Mesothelial cell of epicardium (in vitro differentiated cells): ENCODE data around the gene GATAD2B. TPM values are rescaled to one million over a fixed set of nuclear protein-coding genes. Genes with fewer than 3 reads are reported as not detected.
A peak's percentile ranks its signal among the peaks of the same experiment; 100 is the strongest.
"Not testable (repeated sequence)": the region's sequence is repeated elsewhere in the genome, so short reads cannot be mapped to it uniquely, and the experiment has no call there.

ENCODE experiments used
- DNase-seq, 2 experiments: peaks; one replicate each; pipeline ENCODE4 v3.0.0; 2021; ENCODE audit warnings: low spot score in 2 of 2; ENCODE audit not compliant: unreplicated experiment in 2 of 2
- H3K27ac Mint-ChIP-seq: 2 replicates; pipeline ENCODE4 v1.8.0; 2021; ENCODE audit warnings: mixed read lengths
- H3K27me3 Mint-ChIP-seq: 2 replicates; pipeline ENCODE4 v1.8.0; 2021; ENCODE audit warnings: low read depth, mixed read lengths
- H3K36me3 Mint-ChIP-seq: 2 replicates; pipeline ENCODE4 v1.8.0; 2021; ENCODE audit warnings: mixed read lengths
- H3K4me1 Mint-ChIP-seq: 2 replicates; pipeline ENCODE4 v1.8.0; 2021; ENCODE audit warnings: mixed read lengths
- H3K4me3 Mint-ChIP-seq: 2 replicates; pipeline ENCODE4 v1.8.0; 2021; ENCODE audit warnings: mild to moderate bottlenecking, moderate library complexity, mixed read lengths
- H3K9me3 Mint-ChIP-seq: 2 replicates; pipeline ENCODE4 v1.8.0; 2021; ENCODE audit warnings: mixed read lengths
- CTCF ChIP-seq: fragments of 200-600 bp; sonication (generic); IDR thresholded peaks from one replicate; pipeline ENCODE4 v1.5.0; 2021; ENCODE audit warnings: antibody characterized with exemption; ENCODE audit not compliant: unreplicated experiment
- total RNA-seq: library from RNA; stranded (reverse); gene quantifications from 3 replicates; pipeline ENCODE4 v1.2.1, GENCODE V29; 2021

GATAD2B gene
- total RNA-seq, 1 donor from 2014 or later: 77.3 TPM

DNA sequence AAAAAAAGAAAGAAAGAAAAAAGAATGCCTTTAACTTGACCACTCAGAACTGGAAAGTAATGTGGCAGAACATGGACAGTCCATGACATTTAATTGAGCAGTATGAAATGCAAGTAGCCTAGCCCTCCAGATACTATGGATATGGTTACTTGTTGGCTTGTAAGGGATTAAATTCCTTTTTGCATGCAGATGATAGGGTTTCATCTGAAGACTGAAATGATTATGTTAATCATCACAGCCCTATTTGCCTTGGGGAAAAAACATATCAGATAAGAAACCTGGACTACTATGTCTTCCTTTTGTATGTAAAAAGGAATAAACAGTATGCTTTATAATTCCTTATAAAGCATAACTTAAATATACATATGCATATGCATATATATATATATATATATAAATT is 66.0 kb downstream of the GATAD2B start:
- Mint-ChIP-seq H3K36me3 (peaks cover 25% of the 10 kb centered on the region), H3K27ac (no peak overlapping the region), H3K4me1 (no peaks in the 10 kb centered on the region), H3K27me3 (no peaks in the 10 kb centered on the region), H3K4me3 (no peak overlapping the region), H3K9me3 (no peaks in the 10 kb centered on the region)
- TF ChIP-seq CTCF: no peak
- DNase-seq: no peak

DNA sequence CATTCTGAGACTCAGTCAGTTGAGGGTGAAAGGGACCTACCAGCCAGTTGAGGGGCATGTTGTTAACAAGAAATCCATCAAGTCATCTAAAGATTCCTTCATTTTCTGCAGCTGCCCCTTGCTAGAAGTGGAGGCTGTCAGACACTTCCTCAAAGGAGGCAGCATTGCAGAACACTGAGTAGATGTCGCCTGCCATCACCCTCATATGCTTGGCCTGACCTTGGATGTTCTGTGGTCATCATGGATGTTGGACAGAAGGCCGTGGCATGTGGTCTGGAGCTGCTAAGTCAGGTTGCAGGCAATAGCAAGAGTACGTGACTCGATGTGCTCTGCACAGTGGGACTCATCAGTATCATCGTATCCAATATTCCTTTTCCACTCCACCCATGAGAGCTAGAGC is 70.6 kb downstream of the GATAD2B start:
- Mint-ChIP-seq H3K4me1 (no peaks in the 10 kb centered on the region), H3K27ac (peak overlapping the region; percentile 18), H3K4me3 (no peak overlapping the region), H3K27me3 (no peaks in the 10 kb centered on the region), H3K9me3 (no peaks in the 10 kb centered on the region), H3K36me3 (peaks cover 26% of the 10 kb centered on the region)
- DNase-seq: no peak
- TF ChIP-seq CTCF: no peak

DNA sequence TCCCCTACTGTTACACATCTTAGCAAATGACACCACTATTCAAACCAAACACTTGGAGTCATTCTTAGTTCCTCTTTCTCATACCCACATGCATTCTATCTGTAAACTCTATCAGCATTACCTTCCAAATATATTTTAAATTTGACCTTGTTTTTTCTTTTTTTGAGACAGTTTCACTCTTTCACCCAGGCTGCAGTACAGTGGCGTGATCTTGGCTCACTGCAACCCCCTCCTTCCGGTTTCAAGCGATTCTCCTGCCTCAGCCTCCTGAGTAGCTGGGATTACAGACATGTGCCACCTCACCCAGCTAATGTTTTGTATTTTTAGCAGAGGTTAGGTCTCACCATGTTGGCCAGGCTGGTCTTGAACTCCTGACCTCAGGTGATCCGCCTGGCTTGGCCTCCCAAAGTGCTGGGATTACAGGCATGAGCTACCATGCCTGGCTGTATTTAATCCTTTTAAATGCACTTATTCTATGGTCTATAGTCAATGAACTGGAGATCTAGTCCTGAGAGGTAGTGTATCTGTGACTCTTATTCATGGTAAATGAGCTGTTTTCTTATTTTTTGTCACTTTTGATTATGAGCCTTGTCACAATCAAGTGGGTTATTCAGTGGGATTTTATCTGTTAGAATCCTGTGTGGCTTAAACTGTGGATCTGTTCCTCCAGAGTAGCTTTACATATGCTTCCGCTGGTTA is 73.1 kb downstream of the GATAD2B start:
- Mint-ChIP-seq H3K4me1 (no peaks in the 10 kb centered on the region), H3K27ac (no peak overlapping the region), H3K36me3 (peaks cover 20% of the 10 kb centered on the region)

DNA sequence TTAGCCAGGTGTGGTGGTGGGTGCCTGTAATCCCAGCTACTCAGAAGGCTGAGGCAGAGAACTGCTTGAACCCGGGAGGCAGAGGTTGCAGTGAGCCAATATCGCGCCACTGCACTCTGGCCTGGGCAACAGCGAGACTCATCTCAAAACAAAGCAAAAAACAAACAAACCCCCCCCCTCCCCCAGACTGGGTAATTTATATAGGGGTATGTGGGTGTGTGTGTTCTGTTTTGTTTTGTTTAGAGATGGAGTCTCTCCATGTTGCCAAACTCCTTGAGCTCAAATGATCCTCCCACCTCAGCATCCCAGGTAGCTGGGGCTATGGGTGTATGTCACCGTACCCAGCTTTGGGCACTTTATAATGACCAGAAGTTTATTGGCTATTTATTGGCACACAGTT is 74.0 kb downstream of the GATAD2B start:
- no peak for DNase-seq
- Mint-ChIP-seq H3K4me3 (no peak overlapping the region), H3K36me3 (peaks cover 21% of the 10 kb centered on the region), H3K27ac (no peak overlapping the region), H3K4me1 (no peaks in the 10 kb centered on the region), H3K27me3 (no peaks in the 10 kb centered on the region), H3K9me3 (no peaks in the 10 kb centered on the region)
- no peak for TF ChIP-seq CTCF

More for the DNA sequence above, 73.1 kb downstream of the GATAD2B start:
- Mint-ChIP-seq H3K9me3 (no peaks in the 10 kb centered on the region), H3K4me3 (no peak overlapping the region), H3K27me3 (no peaks in the 10 kb centered on the region)
- no peak for DNase-seq
- TF ChIP-seq CTCF: no peak

- H3K9me3 Mint-ChIP-seq: peaks cover 4% of the 10 kb centered on the region
- no peaks in the 10 kb centered on the region for H3K4me1 Mint-ChIP-seq
- no peak for DNase-seq
- H3K27me3 Mint-ChIP-seq: no peaks in the 10 kb centered on the region
- peaks cover 13% of the 10 kb centered on the region for H3K36me3 Mint-ChIP-seq
- TF ChIP-seq CTCF: no peak
- no peak overlapping the region for H3K4me3 Mint-ChIP-seq
- no peak overlapping the region for H3K27ac Mint-ChIP-seq
Observed at GRCh38 chr1:153845158-153845557, 77.6 kb downstream of the GATAD2B start.

DNA sequence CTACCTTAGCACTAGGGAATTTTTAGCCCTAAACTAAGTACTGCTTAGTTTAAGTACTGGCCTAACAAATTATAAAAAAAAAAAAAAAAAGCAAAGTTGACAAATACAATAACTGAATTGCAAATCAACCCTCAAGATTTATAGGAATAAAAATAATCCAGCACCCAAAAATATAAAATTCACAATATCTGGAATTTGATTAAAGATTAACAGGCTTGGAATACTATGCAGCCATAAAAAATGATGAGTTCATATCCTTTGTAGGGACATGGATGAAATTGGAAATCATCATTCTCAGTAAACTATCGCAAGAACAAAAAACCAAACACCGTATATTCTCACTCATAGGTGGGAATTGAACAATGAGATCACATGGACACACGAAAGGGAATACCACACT is 78.4 kb downstream of the GATAD2B start:
- H3K4me3 Mint-ChIP-seq, H3K9me3 Mint-ChIP-seq, H3K4me1 Mint-ChIP-seq, H3K27me3 Mint-ChIP-seq, DNase-seq, H3K27ac Mint-ChIP-seq: not testable (repeated sequence)
- peaks cover 13% of the 10 kb centered on the region for H3K36me3 Mint-ChIP-seq
